Heart left ventricle (tissue), 16 donors: ENCODE results near the gene ZFHX2. TPM values are rescaled to one million over a fixed set of nuclear protein-coding genes. Genes with fewer than 3 reads are reported as not detected.
A peak's percentile ranks its signal among the peaks of the same experiment; 100 is the strongest.
"Not testable (repeated sequence)": the region's sequence is repeated elsewhere in the genome, so short reads cannot be mapped to it uniquely, and the experiment has no call there.

Experiments used
- ATAC-seq, 4 donors: fragments of 200-7000 bp; cut with Tn5 transposase; one replicate each; pipeline ENCODE4 v1.9.1; 2020 to 2022; ENCODE audit warnings: moderate library complexity in 4 of 4, mild to moderate bottlenecking in 3 of 4, moderate number of reproducible peaks in 1 of 4
- DNase-seq, 5 donors: peaks; one replicate each; pipeline ENCODE4 v3.0.0-alpha.2; 2020
- H3K27ac ChIP-seq, 12 donors: fragments of 200-600 bp; sonication (generic) in 4 of 12; one replicate each; pipeline versions ENCODE4 v1.5.0 to v1.8.0; 2016 to 2022; ENCODE audit warnings: mild to moderate bottlenecking in 2 of 12
- H3K27me3 ChIP-seq, 9 donors: fragments of 200-600 bp; sonication (generic) in 2 of 9; one replicate each; pipeline versions ENCODE4 v1.5.1 to v1.8.0; 2016 to 2022; ENCODE audit warnings: mild to moderate bottlenecking in 3 of 9
- H3K36me3 ChIP-seq, 9 donors: fragments of 200-600 bp; sonication (generic) in 2 of 9; one replicate each; pipeline versions ENCODE4 v1.5.0 to v1.8.0; 2018 to 2022; ENCODE audit warnings: mild to moderate bottlenecking in 2 of 9
- H3K4me1 ChIP-seq, 12 donors: fragments of 200-600 bp; sonication (generic) in 4 of 12; one replicate each; pipeline versions ENCODE4 v1.5.0 to v1.8.0; 2016 to 2022; ENCODE audit warnings: mild to moderate bottlenecking in 3 of 12
- H3K4me3 ChIP-seq, 12 donors: fragments of 200-600 bp; sonication (generic) in 4 of 12; one replicate each; pipeline versions ENCODE4 v1.5.0 to v1.8.0; 2017 to 2022; ENCODE audit warnings: mild to moderate bottlenecking in 9 of 12, moderate library complexity in 4 of 12
- H3K9me3 ChIP-seq, 12 donors: fragments of 200-600 bp; sonication (generic) in 4 of 12; one replicate each; pipeline versions ENCODE4 v1.5.0 to v1.8.0; 2016 to 2022; ENCODE audit warnings: mild to moderate bottlenecking in 1 of 12
- CTCF ChIP-seq, 12 donors: fragments of 200-600 bp; sonication (generic) in 4 of 12; IDR thresholded peaks; one replicate each; pipeline versions ENCODE4 v1.5.0 to v1.8.0; 2018 to 2022; ENCODE audit warnings: antibody characterized with exemption in 12 of 12, mild to moderate bottlenecking in 5 of 12
- POLR2A ChIP-seq, 2 donors: fragments of 450-650 bp; IDR thresholded peaks; one replicate each; pipeline ENCODE4 v1.6.1; 2017; ENCODE audit warnings: antibody characterized with exemption in 2 of 2, mild to moderate bottlenecking in 2 of 2, moderate library complexity in 2 of 2
- WGBS, 4 donors: extraction: QIAGEN DNeasy Blood & Tissue Kit in 2 of 4; methylation state at CpG; one replicate each; pipeline versions ENCODE4 v1.1.5 to v1.1.7; 2013 to 2018; 5-methylcytosine and 5-hydroxymethylcytosine counted together
- intact Hi-C, 10 donors: fragments of 100-400 bp; cut with DNase I; formaldehyde crosslinking; loops; one replicate each; pipeline versions ENCODE4 v1.11.1 to v1.14.2; 2022
- polyA plus RNA-seq, 2 donors: library from polyadenylated mRNA; stranded (reverse); fragments of 200-250 nt; gene quantifications; one replicate each; pipeline ENCODE4 v1.2.3, GENCODE V29; 2013
- total RNA-seq, 9 donors: library from RNA; depleted of rRNA in 2 of 9; stranded (reverse); fragments of >200 nt in 2 of 9; fragmentation: NEBNext Ultra II Directional in 3 of 9; extraction: Animal tissue kit (Norgen Biotek cat#: 25700) in 3 of 9; gene quantifications; one replicate each; pipeline versions ENCODE4 v1.1.0 to v1.2.4, GENCODE V29; 2016 to 2023
- donor health status: ischemic (EF 13 %, LVEDD 7.1; RV severe dilation, severe dysfunction).
- donor health status: healthy with polysubstance abuse.
- donor health status: DM: no; HTN: yes; CAD: no.
- donor health status: DM: no; HTN: no; CAD: no.
- donor health status: ischemic (EF 25% LVEDD 6.9; RV normal size, moderate dysfunction).
- donor health status: ischemic (EF 25% LVEDD 5.7; RV mildly dilated, moderate dysfunction).
- donor health status: healthy.
- donor health status: DM: yes; HTN: yes; CAD: no.
- donor health status: ischemic (EF 35%, LVEDD 5.7; RV mildly dilated, moderate dysfunction).
- donor health status: nonischemic (EF 11% LVEDD 7.7; RV severe dilation, severe dysfunction).
- donor health status: DM: yes; HTN: yes; CAD: no.
- donor health status: PGD.
- donor health status: ischemic (EF 29% LVEDD 5.4; RV normal size, mild dysfunction).
- donor health status: nonischemic (EF 23%, LVEDD 6.1; RV moderate dilation, normal function).

The ZFHX2 gene
- total and polyA plus RNA-seq, 11 donors = 0.24 to 2.3 (median 0.88) TPM

GRCh38 chr14:23538785-23539184 lies 12.8 kb downstream of the ZFHX2 start:
- H3K36me3 ChIP-seq = no peaks in the 10 kb centered on the region
- H3K27ac ChIP-seq = no peak overlapping the region
- H3K4me1 ChIP-seq = peaks cover 0 to 4% (median 0%) of the 10 kb centered on the region in 12 donors
- ATAC-seq = peak in 3 of 4 donors; percentile 40 to 62 (median 56)
- 38 to 47% (median 47%) methylated on average over 7 of the region's 7 CpGs for WGBS, 4 donors
- no peak for DNase-seq
- H3K9me3 ChIP-seq = no peaks in the 10 kb centered on the region
- intact Hi-C loops = loop anchor here in 1 of 10 donors (10.0 kb wide), 1 partner anchor 54 kb away; no protein-coding TSS in a partner anchor
- no peak overlapping the region for H3K4me3 ChIP-seq
- TF ChIP-seq CTCF (IDR thresholded peaks at IDR 0.05) = no peak
- no peak for TF ChIP-seq POLR2A (IDR thresholded peaks at IDR 0.05)
- H3K27me3 ChIP-seq = no peaks in the 10 kb centered on the region

- Histone ChIP-seq H3K27me3 (no peaks in the 10 kb centered on the region), H3K9me3 (no peaks in the 10 kb centered on the region), H3K4me1 (peaks cover 0 to 4% (median 0%) of the 10 kb centered on the region in 12 donors), H3K36me3 (no peaks in the 10 kb centered on the region), H3K27ac (no peak overlapping the region), H3K4me3 (no peak overlapping the region)
- 57 to 62% (median 60%) methylated on average over 10 of the region's 10 CpGs for WGBS, 4 donors
- DNase-seq (no peak), ATAC-seq (peak in 1 of 4 donors; percentile 5)
- intact Hi-C loops = loop anchor here in 1 of 10 donors (10.0 kb wide), 1 partner anchor 53 kb away; no protein-coding TSS in a partner anchor
- TF ChIP-seq POLR2A (IDR thresholded peaks at IDR 0.05) (no peak), CTCF (IDR thresholded peaks at IDR 0.05) (no peak)
These were observed 13.4 kb downstream of the ZFHX2 start for GRCh38 chr14:23538050-23538718.

- H3K36me3 ChIP-seq = no peaks in the 10 kb centered on the region
- 53 to 64% (median 60%) methylated on average over 13 of the region's 13 CpGs for WGBS, 4 donors
- intact Hi-C loops = loop anchor here in 1 of 10 donors (10.0 kb wide), 1 partner anchor 53 kb away; no protein-coding TSS in a partner anchor
- H3K27me3 ChIP-seq = no peaks in the 10 kb centered on the region
- H3K4me1 ChIP-seq = peaks cover 0 to 4% (median 0%) of the 10 kb centered on the region in 12 donors
- no peak overlapping the region for H3K27ac ChIP-seq
- no peak overlapping the region for H3K4me3 ChIP-seq
- DNase-seq (no peak), ATAC-seq (no peak)
- TF ChIP-seq POLR2A (IDR thresholded peaks at IDR 0.05) (no peak), CTCF (IDR thresholded peaks at IDR 0.05) (no peak)
- H3K9me3 ChIP-seq = no peaks in the 10 kb centered on the region
These were observed 14.1 kb downstream of the ZFHX2 start for GRCh38 chr14:23537351-23538049.

- ATAC-seq, H3K27ac ChIP-seq, DNase-seq, H3K36me3 ChIP-seq, H3K9me3 ChIP-seq, H3K27me3 ChIP-seq, H3K4me1 ChIP-seq, H3K4me3 ChIP-seq: not testable (repeated sequence)
- WGBS, 4 donors = 82 to 88% (median 87%) methylated on average over 6 of the region's 6 CpGs
- intact Hi-C loops = loop anchor here in 1 of 10 donors (10.0 kb wide), 1 partner anchor 52 kb away; no protein-coding TSS in a partner anchor
These were observed 14.7 kb downstream of the ZFHX2 start for GRCh38 chr14:23536906-23537305.
